Epithelial cell of proximal tubule (primary cell): Measurements from ENCODE around the gene NIPA2. TPM values are rescaled to one million over a fixed set of nuclear protein-coding genes. Genes with fewer than 3 reads are reported as not detected.

Source experiments
- DNase-seq: peaks from one replicate; pipeline ENCODE4 v3.0.0-alpha.2; 2011; ENCODE audit warnings: low read depth
- H3K4me3 ChIP-seq: 2 replicates; pipeline ENCODE4 v1.5.1; 2011; ENCODE audit warnings: low read depth, mild to moderate bottlenecking, low read length
- CTCF ChIP-seq: conservative IDR thresholded peaks from 2 replicates; pipeline ENCODE4 v1.5.1; 2012; ENCODE audit warnings: low read depth, mild to moderate bottlenecking, low read length
- total RNA-seq: library from RNA; depleted of rRNA; stranded (reverse); fragments of >200 nt; gene quantifications from 2 replicates; pipeline ENCODE4 v1.2.3, GENCODE V29; 2015

Gene NIPA2
- total RNA-seq, 1 donor from 2014 or later: 54.7 TPM

GRCh38 chr15:22839046-22839695 lies 705 bp downstream of the NIPA2 start:
- DNase-seq: no peak
- H3K4me3 ChIP-seq: peak overlapping the region; percentile 86
- no peak for TF ChIP-seq CTCF

- DNase-seq: no peak
- no peak for TF ChIP-seq CTCF
- H3K4me3 ChIP-seq: no peak overlapping the region
These were observed 6.2 kb downstream of the NIPA2 start for GRCh38 chr15:22844421-22845288.

GRCh38 chr15:22845289-22845900 lies 6.9 kb downstream of the NIPA2 start:
- no peak for DNase-seq
- no peak for TF ChIP-seq CTCF

GRCh38 chr15:22846073-22846472 lies 7.6 kb downstream of the NIPA2 start:
- no peak for TF ChIP-seq CTCF
- no peak overlapping the region for H3K4me3 ChIP-seq
- DNase-seq: no peak

More at GRCh38 chr15:22845289-22845900, 6.9 kb downstream of the NIPA2 start:
- no peak overlapping the region for H3K4me3 ChIP-seq

GRCh38 chr15:22850055-22850454 lies 11.6 kb downstream of the NIPA2 start:
- TF ChIP-seq CTCF: no peak
- DNase-seq: no peak
- H3K4me3 ChIP-seq: no peak overlapping the region

GRCh38 chr15:22851513-22851912 lies 13.0 kb downstream of the NIPA2 start:
- TF ChIP-seq CTCF: no peak
- no peak overlapping the region for H3K4me3 ChIP-seq
- DNase-seq: no peak
